SK-N-MC (cell line): ENCODE measurements around the gene ACOXL.

Source experiments
- DNase-seq: peaks from one replicate; pipeline ENCODE4 v3.0.0-alpha.2; 2011; ENCODE audit warnings: low read depth, low spot score
- H3K27ac ChIP-seq: fragments of 200-600 bp; sonication (generic); 2 replicates; pipeline ENCODE4 v1.5.1; 2016; ENCODE audit warnings: mixed run types
- H3K36me3 ChIP-seq: fragments of 200-600 bp; sonication (generic); 2 replicates; pipeline ENCODE4 v1.6.1; 2017; ENCODE audit warnings: antibody characterized with exemption, low read length, mixed read lengths; ENCODE audit not compliant: insufficient read depth
- H3K4me3 ChIP-seq: fragments of 200-600 bp; sonication (generic); 2 replicates; pipeline ENCODE4 v1.5.1; 2016
- H3K9ac ChIP-seq: fragments of 200-600 bp; sonication (generic); 2 replicates; pipeline ENCODE4 v1.8.0; 2017; ENCODE audit warnings: mixed run types, mixed read lengths; ENCODE audit not compliant: insufficient read length
- H3K9me3 ChIP-seq: fragments of 200-600 bp; sonication (generic); 2 replicates; pipeline ENCODE4 v1.6.1; 2017; ENCODE audit warnings: low read depth, mild to moderate bottlenecking, antibody characterized with exemption, low read length, moderate library complexity, mixed read lengths
- EZH2 ChIP-seq: fragments of 200-600 bp; sonication (generic); IDR thresholded peaks from one replicate; pipeline ENCODE4 v1.6.1; 2017; ENCODE audit warnings: antibody characterized with exemption
- FOXP2 ChIP-seq: optimal IDR thresholded peaks from 2 replicates; pipeline ENCODE3; 2011; ENCODE audit warnings: mild to moderate bottlenecking, moderate library complexity; ENCODE audit not compliant: insufficient read depth; ENCODE audit errors: extremely low read length, control extremely low read depth
- POLR2AphosphoS5 ChIP-seq: IDR thresholded peaks from 2 replicates; pipeline ENCODE4 v1.6.1; 2012; ENCODE audit warnings: mild to moderate bottlenecking, low read depth, low read length, borderline replicate concordance

The ACOXL gene

DNA sequence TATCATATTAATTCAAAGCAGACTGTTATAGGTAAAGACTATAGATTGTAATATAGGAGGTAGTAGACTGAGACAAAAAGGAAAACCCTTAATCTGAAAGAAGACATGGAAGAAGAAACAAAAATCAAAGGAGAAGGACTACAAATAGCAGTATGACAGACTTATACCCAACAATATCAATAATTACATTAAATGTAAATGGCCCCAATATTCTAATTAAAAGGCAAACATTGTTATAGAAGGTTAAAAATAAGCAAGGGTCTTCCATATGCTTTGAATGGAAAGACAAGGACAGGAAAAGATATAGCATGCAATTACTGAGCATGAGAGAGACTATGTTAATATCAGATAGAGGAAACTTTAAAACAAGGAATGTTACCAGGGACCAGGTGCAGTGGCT is 278.8 kb downstream of the ACOXL start:
- H3K9ac ChIP-seq: no peak overlapping the region
- H3K27ac ChIP-seq: no peak overlapping the region
- no peak overlapping the region for H3K4me3 ChIP-seq
- no peaks in the 10 kb centered on the region for H3K9me3 ChIP-seq
- H3K36me3 ChIP-seq: no peaks in the 10 kb centered on the region
- no peak for DNase-seq
- TF ChIP-seq POLR2AphosphoS5: no peak
- TF ChIP-seq FOXP2: no peak
- no peak for TF ChIP-seq EZH2

DNA sequence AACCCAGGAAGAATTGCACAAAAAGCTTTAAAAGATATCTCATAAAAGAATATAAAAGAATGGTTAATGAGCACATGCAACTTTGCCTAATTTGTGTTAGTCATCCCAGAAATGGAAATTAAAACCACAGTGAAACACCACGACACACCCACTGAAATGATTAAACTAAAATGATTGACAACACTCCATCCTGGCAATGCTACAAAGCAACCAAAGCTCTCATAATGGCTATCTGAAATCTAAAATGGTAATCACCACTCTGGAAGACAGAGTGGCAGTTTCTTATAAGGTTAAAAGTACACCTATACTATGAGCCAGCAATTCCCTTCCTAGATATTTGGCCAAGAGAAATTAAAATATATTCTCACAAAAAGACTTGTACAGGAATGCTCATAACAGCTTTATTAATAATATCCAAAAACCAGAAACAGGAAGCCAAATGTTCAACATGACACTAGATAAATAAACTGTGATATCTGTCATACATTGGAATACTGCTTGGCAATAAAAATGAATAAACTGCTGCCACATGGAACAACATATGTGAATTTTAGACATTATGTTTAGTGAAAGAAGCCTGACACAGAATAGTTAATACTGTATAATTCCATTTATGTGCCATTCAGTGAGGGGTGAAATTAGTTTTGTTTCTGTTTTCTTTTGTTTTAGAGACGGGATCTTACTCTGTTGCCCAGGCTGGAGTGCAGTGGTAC is 283.1 kb downstream of the ACOXL start:
- no peaks in the 10 kb centered on the region for H3K9me3 ChIP-seq
- TF ChIP-seq POLR2AphosphoS5 (no peak), EZH2 (no peak), FOXP2 (no peak)
- H3K9ac ChIP-seq: no peak overlapping the region
- DNase-seq: no peak
- no peak overlapping the region for H3K27ac ChIP-seq
- H3K36me3 ChIP-seq: no peaks in the 10 kb centered on the region
- H3K4me3 ChIP-seq: no peak overlapping the region

DNA sequence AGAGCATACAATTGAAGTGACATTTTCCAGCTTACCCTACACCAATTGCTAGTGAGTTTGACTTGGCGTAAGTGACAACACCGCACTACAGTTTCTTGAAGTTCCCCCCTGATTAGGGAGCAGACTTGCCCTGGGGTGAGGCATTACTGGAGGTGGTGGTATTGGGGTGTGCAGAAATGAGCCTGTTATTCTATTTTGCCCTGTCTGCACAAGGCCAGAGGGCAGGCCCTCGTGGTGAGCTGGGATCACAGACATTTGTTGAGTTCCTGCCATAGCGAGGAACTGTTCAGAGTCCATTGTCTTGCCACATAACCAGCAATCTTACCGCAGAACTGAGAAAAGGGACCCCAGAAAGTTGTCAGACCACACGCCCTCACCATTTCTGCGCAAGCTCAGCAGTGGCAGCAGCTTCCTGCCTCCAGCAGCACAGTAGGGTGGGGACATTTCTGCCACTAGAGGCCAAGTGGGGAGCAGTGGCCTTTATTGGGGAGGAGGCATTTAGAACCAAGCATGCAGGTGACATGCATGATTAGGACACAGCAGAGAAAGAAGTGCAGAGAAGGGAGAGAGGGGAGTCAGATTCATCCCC is 284.8 kb downstream of the ACOXL start:
- H3K9ac ChIP-seq: no peak overlapping the region
- TF ChIP-seq EZH2 (no peak), FOXP2 (no peak), POLR2AphosphoS5 (no peak)
- no peak for DNase-seq
- H3K9me3 ChIP-seq: no peaks in the 10 kb centered on the region
- H3K4me3 ChIP-seq: no peak overlapping the region
- no peaks in the 10 kb centered on the region for H3K36me3 ChIP-seq
- H3K27ac ChIP-seq: no peak overlapping the region

DNA sequence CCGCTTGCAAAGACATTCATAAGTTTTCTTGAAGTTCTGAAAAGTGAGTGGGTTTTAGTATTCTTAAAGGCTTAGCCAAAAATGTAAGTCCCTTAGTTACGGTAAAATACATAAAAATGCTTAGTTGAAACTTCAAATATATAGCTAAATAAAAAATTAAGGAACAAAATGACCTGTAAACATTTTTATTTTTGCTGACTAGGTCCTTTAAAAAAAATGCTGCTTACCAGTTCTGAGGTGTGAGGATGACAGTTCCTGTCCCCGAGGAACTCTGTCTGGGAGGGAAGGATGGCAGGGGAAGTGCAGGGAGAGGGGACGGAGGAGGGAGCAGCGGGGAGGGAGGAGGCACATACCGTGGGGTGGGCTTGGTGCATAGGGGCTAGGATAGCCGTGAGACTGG is 285.5 kb downstream of the ACOXL start:
- Histone ChIP-seq H3K4me3 (no peak overlapping the region), H3K36me3 (no peaks in the 10 kb centered on the region), H3K27ac (no peak overlapping the region), H3K9me3 (no peaks in the 10 kb centered on the region), H3K9ac (no peak overlapping the region)
- no peak for DNase-seq
- no peak for TF ChIP-seq EZH2

DNA sequence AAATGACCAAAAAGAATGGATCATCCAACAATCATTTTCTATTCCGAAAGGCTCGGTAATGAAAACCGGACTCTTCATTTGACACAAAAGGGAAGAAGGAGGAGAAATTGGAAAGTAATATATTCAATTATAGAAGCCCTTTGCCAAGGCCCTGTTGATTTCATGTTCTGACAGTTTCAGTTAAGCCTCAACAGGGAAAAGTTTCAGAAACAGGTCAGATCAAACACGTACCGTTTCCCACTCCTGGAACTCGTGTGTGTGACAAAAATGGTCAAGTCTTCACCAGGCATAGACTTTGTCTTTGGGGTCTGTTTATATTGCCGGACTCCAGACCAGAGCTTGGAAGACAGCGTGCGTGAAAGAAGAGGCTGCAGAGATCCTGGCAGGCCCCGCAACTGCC is 287.0 kb downstream of the ACOXL start:
- Histone ChIP-seq H3K9ac (no peak overlapping the region), H3K9me3 (no peaks in the 10 kb centered on the region), H3K27ac (no peak overlapping the region), H3K36me3 (no peaks in the 10 kb centered on the region), H3K4me3 (no peak overlapping the region)
- TF ChIP-seq FOXP2 (no peak), EZH2 (no peak), POLR2AphosphoS5 (no peak)
- DNase-seq: no peak

DNA sequence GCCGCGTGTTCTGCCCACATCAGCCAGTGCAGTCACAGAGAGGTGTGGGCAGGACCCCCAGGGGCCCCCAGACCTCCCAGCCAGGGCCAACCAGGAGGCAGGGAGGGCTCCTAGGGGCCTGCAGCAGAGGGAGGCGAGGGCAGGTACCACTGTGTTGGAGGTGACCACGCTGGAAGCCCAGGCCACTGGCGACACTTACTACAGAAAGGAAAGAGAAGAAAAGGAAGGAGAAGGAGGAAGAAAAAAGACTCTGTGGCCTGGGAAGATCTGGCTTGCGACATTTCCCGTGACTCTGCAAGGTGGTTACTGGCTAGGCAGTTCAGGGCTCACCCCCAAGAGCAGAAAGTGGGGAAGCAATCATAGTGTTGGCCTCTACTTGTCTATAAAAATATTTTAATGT is 290.3 kb downstream of the ACOXL start:
- Histone ChIP-seq H3K9me3 (no peaks in the 10 kb centered on the region), H3K9ac (no peak overlapping the region), H3K4me3 (no peak overlapping the region), H3K36me3 (no peaks in the 10 kb centered on the region), H3K27ac (no peak overlapping the region)
- no peak for DNase-seq
- TF ChIP-seq EZH2: no peak
- TF ChIP-seq FOXP2: no peak
- no peak for TF ChIP-seq POLR2AphosphoS5

DNA sequence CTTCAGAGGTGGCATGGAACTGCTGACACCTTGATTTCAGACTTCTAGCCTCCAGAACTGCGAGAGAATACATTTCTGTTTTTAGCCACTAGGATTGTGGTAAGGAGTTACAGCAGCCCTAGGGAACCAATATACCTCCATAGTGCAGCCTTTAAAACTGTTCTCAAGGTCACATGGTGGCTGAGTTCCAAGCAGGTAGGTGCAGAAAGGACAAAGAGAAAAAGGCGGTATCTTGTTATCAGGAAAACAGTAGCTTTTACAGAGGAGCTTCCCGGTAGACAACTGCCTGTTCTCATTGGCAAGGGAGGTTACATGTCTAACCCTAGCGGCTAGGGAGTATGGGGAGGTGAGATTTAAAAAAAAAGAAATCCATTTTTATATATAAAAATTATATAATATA is 292.1 kb downstream of the ACOXL start:
- no peak for TF ChIP-seq POLR2AphosphoS5
- TF ChIP-seq FOXP2: no peak
- TF ChIP-seq EZH2: no peak
- no peaks in the 10 kb centered on the region for H3K9me3 ChIP-seq
- no peak overlapping the region for H3K27ac ChIP-seq
- no peak overlapping the region for H3K9ac ChIP-seq
- H3K4me3 ChIP-seq: no peak overlapping the region
- DNase-seq: no peak
- no peaks in the 10 kb centered on the region for H3K36me3 ChIP-seq

DNA sequence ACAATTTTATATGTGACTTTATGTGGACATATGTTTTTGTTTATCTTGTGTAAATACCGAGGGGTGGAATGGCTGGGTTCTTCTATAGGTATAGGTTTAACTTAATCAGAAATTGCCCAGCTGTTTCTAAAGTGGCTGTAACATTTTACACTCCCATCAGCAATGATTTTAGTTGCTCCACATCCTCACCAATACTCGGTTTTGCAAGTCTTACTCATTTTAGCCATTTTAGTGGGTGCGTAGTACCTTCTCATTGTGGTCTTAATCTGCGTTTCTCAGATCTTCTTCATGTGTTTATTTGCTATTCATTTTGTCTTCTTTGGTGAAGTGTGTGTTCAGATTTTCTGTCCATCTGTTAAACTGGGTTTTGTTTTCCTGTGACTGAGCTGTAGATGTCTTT is 292.9 kb downstream of the ACOXL start:
- H3K9me3 ChIP-seq: no peaks in the 10 kb centered on the region
- H3K4me3 ChIP-seq: no peak overlapping the region
- H3K27ac ChIP-seq: no peak overlapping the region
- H3K9ac ChIP-seq: no peak overlapping the region
- TF ChIP-seq POLR2AphosphoS5: no peak
- no peak for TF ChIP-seq FOXP2
- no peak for TF ChIP-seq EZH2
- no peak for DNase-seq
- no peaks in the 10 kb centered on the region for H3K36me3 ChIP-seq

DNA sequence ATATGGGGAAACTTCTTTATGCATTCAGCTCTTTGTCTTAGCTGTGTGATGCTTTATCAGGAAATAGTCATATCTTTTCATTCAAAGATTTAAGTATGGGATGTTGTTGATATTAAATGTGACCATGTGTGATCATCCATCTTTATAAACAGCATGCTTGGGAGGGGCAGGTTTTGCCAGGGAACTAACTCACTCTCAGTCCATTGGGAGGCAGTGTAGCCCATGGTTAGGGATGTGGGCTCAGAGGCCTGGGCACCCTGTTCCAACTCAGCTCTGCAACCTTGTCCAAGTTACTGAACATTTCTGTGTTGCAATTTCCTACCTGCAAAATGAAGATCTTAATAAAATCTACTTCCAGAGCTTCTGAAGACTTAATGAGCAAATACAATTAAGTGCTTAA is 296.3 kb downstream of the ACOXL start:
- no peak for DNase-seq

More for the DNA sequence above, 296.3 kb downstream of the ACOXL start:
- H3K36me3 ChIP-seq: no peaks in the 10 kb centered on the region
- H3K9ac ChIP-seq: no peak overlapping the region
- H3K27ac ChIP-seq: no peak overlapping the region
- no peak overlapping the region for H3K4me3 ChIP-seq
- H3K9me3 ChIP-seq: no peaks in the 10 kb centered on the region
- TF ChIP-seq POLR2AphosphoS5: no peak
- no peak for TF ChIP-seq EZH2
- no peak for TF ChIP-seq FOXP2
